Measurements from ENCODE around the gene CACUL1.

CACUL1 gene

DNA sequence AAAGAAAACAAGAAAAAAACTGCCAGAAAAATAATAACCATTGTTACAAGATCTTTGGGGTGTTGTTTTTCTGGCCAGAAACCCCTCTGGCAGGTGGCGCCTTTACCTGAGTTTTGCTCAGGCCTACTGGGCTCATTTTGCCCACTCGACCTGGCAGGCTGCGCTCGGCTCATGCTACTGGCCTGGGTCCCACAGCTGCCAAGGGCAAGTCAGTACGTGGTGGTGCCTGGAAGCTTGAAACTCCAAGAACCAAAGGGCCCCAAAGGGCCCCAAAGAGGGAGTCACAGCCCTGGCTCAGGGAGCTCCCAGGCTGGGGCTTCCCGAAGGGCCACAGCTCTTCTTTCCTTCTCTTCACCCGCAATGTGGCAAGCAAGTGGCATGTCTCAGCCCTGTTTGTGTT is 42.7 kb downstream of the CACUL1 start:
- Histone ChIP-seq H3K79me2 (ENCODE audit: control insufficient read depth, low read length) (no peaks in the 10 kb centered on the region), H3K36me3 (ENCODE audit: control insufficient read depth, low read length) (peaks cover 2% of the 10 kb centered on the region; the same call in 1 of the 2 replicates), H3K4me1 (ENCODE audit: control insufficient read depth, low read length) (no peaks in the 10 kb centered on the region), H3K27me3 (ENCODE audit: control insufficient read depth, low read length) (no peaks in the 10 kb centered on the region), H3K27ac (ENCODE audit: low read depth, low read length) (no peak overlapping the region), H3K4me2 (ENCODE audit: low read length) (no peak overlapping the region), H4K20me1 (ENCODE audit: control insufficient read depth, insufficient read depth, low read depth, low read length) (no peaks in the 10 kb centered on the region), H3F3A (ENCODE audit: control insufficient read depth, insufficient read depth) (no peaks in the 10 kb centered on the region), H3K9me3 (ENCODE audit: control insufficient read depth, insufficient read depth, low read length) (no peaks in the 10 kb centered on the region), H3K4me3 (ENCODE audit: low read length) (no peak overlapping the region), H3K9me2 (replicated peaks; ENCODE audit: control insufficient read depth, low read length) (no peaks in the 10 kb centered on the region)
- TF ChIP-seq, protein P1, sequence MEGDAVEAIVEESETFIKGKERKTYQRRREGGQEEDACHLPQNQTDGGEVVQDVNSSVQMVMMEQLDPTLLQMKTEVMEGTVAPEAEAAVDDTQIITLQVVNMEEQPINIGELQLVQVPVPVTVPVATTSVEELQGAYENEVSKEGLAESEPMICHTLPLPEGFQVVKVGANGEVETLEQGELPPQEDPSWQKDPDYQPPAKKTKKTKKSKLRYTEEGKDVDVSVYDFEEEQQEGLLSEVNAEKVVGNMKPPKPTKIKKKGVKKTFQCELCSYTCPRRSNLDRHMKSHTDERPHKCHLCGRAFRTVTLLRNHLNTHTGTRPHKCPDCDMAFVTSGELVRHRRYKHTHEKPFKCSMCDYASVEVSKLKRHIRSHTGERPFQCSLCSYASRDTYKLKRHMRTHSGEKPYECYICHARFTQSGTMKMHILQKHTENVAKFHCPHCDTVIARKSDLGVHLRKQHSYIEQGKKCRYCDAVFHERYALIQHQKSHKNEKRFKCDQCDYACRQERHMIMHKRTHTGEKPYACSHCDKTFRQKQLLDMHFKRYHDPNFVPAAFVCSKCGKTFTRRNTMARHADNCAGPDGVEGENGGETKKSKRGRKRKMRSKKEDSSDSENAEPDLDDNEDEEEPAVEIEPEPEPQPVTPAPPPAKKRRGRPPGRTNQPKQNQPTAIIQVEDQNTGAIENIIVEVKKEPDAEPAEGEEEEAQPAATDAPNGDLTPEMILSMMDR (IDR thresholded peaks at IDR 0.05; ENCODE audit: low read depth, low read length, poor library complexity, severe bottlenecking) = no peak
- TF ChIP-seq EZH2phosphoT487 (IDR thresholded peaks at IDR 0.05; ENCODE audit: borderline replicate concordance, low read length) = no peak

DNA sequence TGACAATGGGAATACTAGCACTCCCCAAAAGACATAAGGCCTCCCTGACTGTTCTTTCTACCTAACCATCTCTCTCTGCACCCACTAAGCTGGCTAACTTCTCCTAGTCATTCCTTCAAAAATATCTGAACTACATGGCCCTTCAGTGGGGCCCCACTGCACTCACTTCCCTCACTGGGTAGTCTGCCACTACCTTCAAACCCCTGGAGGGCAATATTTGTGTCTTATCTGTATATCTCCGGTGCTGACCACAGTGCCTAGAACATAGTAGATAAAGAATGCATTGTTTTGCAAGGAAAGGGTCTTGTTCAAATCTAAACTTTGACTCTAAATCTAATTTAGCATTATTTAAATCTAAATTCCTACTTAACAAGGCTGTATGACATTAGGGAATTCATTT is 44.3 kb downstream of the CACUL1 start:
- Histone ChIP-seq H3K27ac (ENCODE audit: low read depth, low read length) (no peak overlapping the region), H3K36me3 (ENCODE audit: control insufficient read depth, low read length) (peaks cover 4% of the 10 kb centered on the region), H3K9me2 (replicated peaks; ENCODE audit: control insufficient read depth, low read length) (no peaks in the 10 kb centered on the region), H3K4me3 (ENCODE audit: low read length) (no peak overlapping the region), H3K9me3 (ENCODE audit: control insufficient read depth, insufficient read depth, low read length) (no peaks in the 10 kb centered on the region), H3K4me2 (ENCODE audit: low read length) (no peak overlapping the region), H3K4me1 (ENCODE audit: control insufficient read depth, low read length) (no peaks in the 10 kb centered on the region), H3F3A (ENCODE audit: control insufficient read depth, insufficient read depth) (no peaks in the 10 kb centered on the region), H3K79me2 (ENCODE audit: control insufficient read depth, low read length) (no peaks in the 10 kb centered on the region), H4K20me1 (ENCODE audit: control insufficient read depth, insufficient read depth, low read depth, low read length) (no peaks in the 10 kb centered on the region), H3K27me3 (ENCODE audit: control insufficient read depth, low read length) (no peaks in the 10 kb centered on the region)
- TF ChIP-seq, protein P1 (IDR thresholded peaks at IDR 0.05; ENCODE audit: low read depth, low read length, poor library complexity, severe bottlenecking) = no peak
- TF ChIP-seq EZH2phosphoT487 (IDR thresholded peaks at IDR 0.05; ENCODE audit: borderline replicate concordance, low read length) = no peak

DNA sequence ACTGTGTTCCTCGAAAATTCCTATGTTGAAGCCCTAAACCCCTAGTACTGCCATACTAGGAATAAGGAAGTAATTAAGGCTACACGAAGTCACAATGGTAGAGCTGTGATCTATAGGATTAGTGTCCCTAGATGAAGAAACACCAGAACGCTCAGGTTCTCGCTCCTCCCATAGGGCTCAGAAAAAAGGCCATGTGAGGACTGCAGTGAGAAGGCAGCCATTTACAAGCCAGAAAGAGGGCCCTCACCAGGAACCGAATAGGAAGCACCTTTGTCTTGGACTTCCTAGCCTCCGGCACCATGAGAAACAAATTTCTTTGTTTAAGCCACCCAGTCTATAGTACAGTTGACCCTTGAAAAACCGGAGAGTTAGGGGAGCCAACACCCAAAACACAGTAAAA is 46.2 kb downstream of the CACUL1 start:
- TF ChIP-seq, protein P1 (IDR thresholded peaks at IDR 0.05; ENCODE audit: low read depth, low read length, poor library complexity, severe bottlenecking) = no peak
- no peak for TF ChIP-seq EZH2phosphoT487 (IDR thresholded peaks at IDR 0.05; ENCODE audit: borderline replicate concordance, low read length)
- H3K4me3 ChIP-seq (ENCODE audit: low read length) = no peak overlapping the region
- no peaks in the 10 kb centered on the region for H3K4me1 ChIP-seq (ENCODE audit: control insufficient read depth, low read length)
- H3K36me3 ChIP-seq (ENCODE audit: control insufficient read depth, low read length) = peaks cover 4% of the 10 kb centered on the region
- no peaks in the 10 kb centered on the region for H3K9me2 ChIP-seq (replicated peaks; ENCODE audit: control insufficient read depth, low read length)
- H3K27me3 ChIP-seq (ENCODE audit: control insufficient read depth, low read length) = no peaks in the 10 kb centered on the region
- no peaks in the 10 kb centered on the region for H3K79me2 ChIP-seq (ENCODE audit: control insufficient read depth, low read length)
- H3K9me3 ChIP-seq (ENCODE audit: control insufficient read depth, insufficient read depth, low read length) = no peaks in the 10 kb centered on the region
- H4K20me1 ChIP-seq (ENCODE audit: control insufficient read depth, insufficient read depth, low read depth, low read length) = no peaks in the 10 kb centered on the region
- H3K27ac ChIP-seq (ENCODE audit: low read depth, low read length) = no peak overlapping the region
- no peaks in the 10 kb centered on the region for H3F3A ChIP-seq (ENCODE audit: control insufficient read depth, insufficient read depth)
- no peak overlapping the region for H3K4me2 ChIP-seq (ENCODE audit: low read length)

DNA sequence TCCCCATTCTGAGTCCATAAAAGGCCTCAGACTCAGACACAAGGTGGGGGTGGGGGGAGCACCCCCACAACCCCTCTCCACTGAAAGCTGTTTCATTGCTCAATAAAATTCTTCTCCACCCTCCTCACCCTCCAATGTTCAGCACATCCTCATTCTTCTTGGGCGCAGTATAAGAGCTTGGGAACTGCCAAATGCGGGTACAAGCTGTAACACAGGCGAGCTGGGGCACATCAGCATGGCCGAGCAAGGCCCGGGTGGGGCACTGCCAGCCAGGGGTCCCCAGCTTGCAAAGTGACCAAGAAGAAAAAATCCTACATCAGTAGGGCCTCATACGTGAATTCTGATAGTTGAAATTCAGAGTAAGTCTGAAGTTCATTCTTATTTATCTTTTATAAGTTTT is 50.1 kb downstream of the CACUL1 start:
- H4K20me1 ChIP-seq (ENCODE audit: control insufficient read depth, insufficient read depth, low read depth, low read length) = no peaks in the 10 kb centered on the region
- no peak for TF ChIP-seq EZH2phosphoT487 (IDR thresholded peaks at IDR 0.05; ENCODE audit: borderline replicate concordance, low read length)
- TF ChIP-seq, protein P1 (IDR thresholded peaks at IDR 0.05; ENCODE audit: low read depth, low read length, poor library complexity, severe bottlenecking) = no peak
- no peaks in the 10 kb centered on the region for H3K79me2 ChIP-seq (ENCODE audit: control insufficient read depth, low read length)

More for the DNA sequence above, 50.1 kb downstream of the CACUL1 start:
- peaks cover 9% of the 10 kb centered on the region for H3K36me3 ChIP-seq (ENCODE audit: control insufficient read depth, low read length)
- no peaks in the 10 kb centered on the region for H3K4me1 ChIP-seq (ENCODE audit: control insufficient read depth, low read length)
- H3K9me2 ChIP-seq (replicated peaks; ENCODE audit: control insufficient read depth, low read length) = no peaks in the 10 kb centered on the region
- H3K9me3 ChIP-seq (ENCODE audit: control insufficient read depth, insufficient read depth, low read length) = no peaks in the 10 kb centered on the region
- no peak overlapping the region for H3K4me3 ChIP-seq (ENCODE audit: low read length)
- no peaks in the 10 kb centered on the region for H3K27me3 ChIP-seq (ENCODE audit: control insufficient read depth, low read length)
- H3K4me2 ChIP-seq (ENCODE audit: low read length) = no peak overlapping the region
- H3F3A ChIP-seq (ENCODE audit: control insufficient read depth, insufficient read depth) = no peaks in the 10 kb centered on the region
- no peak overlapping the region for H3K27ac ChIP-seq (ENCODE audit: low read depth, low read length)
